Non-pigmented ciliary epithelial cell (primary cell): ENCODE measurements around the gene KIF5A.
"Not testable (repeated sequence)": the region's sequence is repeated elsewhere in the genome, so short reads cannot be mapped to it uniquely, and the experiment has no call there.

ENCODE experiments used
- DNase-seq: peaks from one replicate; pipeline ENCODE4 v3.0.0-alpha.2; 2010; ENCODE audit warnings: low read depth

The KIF5A gene

DNA sequence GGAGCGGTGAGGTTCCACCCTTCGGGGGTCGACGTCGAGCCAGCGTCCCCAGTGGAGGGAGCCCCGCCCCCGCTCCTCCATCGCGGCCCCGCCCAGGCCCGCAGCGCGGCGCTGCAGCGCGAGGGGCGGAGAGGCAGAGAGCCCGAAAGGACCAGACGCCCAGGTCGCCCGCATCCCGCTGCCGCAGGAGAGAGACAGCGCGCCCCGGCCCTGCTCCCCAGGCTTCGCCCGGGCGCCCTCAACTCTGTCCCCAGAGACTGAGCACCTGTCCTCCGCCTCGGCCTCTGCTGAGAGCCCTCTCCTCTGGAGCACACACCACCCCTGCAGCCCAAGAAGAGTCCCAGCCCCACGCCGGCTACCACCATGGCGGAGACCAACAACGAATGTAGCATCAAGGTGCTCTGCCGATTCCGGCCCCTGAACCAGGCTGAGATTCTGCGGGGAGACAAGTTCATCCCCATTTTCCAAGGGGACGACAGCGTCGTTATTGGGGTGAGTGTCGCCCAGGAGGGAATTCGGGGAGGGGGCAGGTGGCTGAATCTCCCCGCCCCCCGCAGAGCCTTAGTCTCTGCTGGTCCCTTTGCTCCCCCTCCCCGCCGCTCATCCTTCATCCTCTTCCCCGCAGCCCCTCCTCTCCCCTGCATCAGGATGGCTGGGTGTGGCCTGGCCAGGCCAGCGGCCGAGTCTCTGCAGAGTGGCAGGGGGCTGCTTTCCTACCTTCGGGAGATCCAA lies at the start of gene KIF5A:
TSS of gene KIF5A (plus strand) at position 136 of the 732 bp plus-strand sequence. CDS start at position 364, 228 bp downstream.
- DNase-seq = no peak

DNA sequence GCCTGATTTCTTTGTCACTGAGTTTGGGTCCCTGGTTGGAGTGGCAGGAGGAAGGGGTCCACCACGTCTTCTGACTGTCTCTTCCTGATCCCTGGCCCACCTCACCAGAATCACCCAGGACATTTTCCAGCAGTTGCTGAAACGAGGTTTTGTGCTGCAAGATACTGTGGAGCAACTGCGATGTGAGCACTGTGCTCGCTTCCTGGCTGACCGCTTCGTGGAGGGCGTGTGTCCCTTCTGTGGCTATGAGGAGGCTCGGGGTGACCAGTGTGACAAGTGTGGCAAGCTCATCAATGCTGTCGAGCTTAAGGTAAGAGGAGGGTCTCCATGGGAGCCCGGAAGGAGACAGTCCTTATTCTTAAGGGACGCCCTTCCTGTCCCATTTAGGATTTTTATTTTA lies 49.6 kb upstream of the KIF5A start:
- DNase-seq = no peak

DNA sequence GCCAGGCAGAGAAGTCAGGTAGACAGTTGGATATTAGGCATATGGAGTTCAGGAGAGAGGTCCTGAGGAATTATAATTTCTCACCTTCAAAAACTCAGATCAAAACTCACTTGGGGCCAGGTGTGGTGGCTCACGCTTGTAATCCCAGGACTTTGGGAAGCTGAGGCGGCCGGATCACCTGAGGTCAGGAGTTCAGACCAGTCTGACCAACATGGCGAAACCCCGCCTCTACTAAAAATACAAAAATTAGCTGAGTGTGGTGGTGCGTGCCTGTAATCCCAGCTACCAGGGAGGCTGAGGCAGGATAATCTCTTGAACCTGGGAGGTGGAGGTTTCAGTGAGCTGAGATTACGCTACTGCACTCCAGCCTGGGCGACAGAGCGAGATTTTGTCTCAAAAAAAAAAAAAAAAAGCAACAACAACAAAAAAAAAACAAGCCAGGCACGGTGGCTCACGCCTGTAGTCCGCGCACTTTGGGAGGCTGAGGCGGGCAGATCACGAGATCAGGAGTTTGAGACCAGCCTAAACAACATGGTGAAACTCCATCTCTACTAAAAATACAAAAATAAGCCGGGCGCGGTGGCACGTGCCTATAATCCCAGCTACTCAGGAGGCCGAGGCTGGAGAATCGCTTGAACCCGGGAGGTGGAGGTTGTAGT lies 47.4 kb upstream of the KIF5A start:
- not testable (repeated sequence) for DNase-seq

DNA sequence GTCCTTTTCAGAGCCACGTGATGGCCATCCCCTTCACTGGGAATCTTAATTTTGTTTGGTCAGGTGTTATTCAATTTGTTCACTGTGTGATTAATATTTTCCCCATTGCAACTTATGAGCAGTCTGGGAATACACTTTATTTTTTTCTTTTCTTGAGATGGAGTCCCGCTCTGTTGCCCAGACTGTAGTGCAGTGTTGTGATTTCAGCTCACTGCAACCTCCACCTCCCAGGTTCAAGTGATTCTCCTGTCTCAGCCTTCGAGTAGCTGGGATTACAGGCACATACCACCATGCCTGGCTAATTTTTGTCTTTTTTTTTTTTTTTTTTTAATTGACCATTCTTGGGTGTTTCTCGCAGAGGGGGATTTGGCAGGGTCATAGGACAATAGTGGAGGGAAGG lies 43.3 kb upstream of the KIF5A start:
- not testable (repeated sequence) for DNase-seq

DNA sequence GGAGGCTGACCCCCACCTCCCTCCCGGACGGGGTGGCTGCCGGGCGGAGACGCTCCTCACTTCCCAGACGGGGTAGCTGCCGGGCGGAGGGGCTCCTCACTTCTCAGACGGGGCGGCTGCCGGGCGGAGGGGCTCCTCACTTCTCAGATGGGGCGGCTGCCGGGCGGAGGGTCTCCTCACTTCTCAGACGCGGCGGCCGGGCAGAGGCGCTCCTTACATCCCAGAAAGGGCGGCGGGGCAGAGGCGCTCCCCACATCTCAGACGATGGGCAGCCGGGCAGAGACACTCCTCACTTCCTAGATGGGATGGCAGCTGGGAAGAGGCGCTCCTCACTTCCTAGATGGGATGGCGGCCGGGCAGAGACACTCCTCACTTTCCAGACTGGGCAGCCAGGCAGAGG lies 42.0 kb upstream of the KIF5A start:
- DNase-seq = not testable (repeated sequence)

DNA sequence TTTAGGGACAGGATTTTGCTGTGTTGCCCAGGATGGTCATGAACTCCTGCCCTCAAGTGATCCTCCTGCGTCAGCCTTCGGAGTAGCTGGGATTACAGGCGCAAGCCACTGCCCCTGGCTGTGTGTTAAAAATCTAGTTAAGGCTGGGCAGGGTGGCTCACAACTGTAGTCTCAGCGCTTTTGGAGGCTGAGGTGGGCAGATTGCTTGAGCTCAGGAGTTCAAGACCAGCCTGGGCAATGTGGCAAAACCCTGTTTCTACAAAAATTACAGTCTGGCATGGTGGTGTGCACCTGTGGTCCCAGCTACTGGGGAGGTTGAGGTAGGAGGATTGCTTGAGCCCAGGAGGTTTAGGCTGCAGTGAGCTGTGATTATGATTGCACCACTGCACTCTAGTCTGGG lies 38.7 kb upstream of the KIF5A start:
- DNase-seq = no peak

DNA sequence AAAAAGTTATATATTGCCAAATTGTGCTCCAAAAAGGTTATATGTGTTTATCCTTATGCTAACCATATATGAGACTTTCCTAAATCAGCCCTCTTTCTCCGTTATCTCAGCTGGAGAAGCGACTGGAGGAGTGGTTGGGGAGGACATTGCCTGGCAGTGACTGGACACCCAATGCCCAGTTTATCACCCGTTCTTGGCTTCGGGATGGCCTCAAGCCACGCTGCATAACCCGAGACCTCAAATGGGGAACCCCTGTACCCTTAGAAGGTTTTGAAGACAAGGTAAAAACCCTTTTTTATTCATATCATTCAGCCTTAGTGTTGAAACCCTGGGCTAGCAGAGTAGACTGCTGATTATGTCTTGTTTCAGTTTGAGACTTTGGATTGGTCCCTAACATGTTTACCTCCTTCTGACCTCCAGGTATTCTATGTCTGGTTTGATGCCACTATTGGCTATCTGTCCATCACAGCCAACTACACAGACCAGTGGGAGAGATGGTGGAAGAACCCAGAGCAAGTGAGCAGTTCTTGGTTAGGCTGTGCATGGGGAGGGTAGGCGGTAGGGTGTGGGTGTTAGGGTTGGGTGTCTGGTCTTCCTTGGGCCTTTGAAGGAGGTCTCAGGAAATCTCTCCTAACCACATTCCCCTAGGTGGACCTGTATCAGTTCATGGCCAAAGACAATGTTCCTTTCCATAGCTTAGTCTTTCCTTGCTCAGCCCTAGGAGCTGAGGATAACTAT lies 38.1 kb upstream of the KIF5A start:
- no peak for DNase-seq

DNA sequence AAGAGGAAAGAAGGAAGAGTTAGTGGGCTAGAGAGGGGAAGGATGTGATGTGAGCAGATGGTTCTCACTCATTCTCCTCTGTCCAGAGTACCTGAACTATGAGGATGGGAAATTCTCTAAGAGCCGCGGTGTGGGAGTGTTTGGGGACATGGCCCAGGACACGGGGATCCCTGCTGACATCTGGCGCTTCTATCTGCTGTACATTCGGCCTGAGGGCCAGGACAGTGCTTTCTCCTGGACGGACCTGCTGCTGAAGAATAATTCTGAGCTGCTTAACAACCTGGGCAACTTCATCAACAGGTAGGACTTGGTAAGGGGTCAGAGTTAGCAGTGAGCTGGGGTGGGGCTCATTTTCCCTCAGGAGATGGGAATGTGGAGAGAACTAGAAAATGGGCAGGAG lies 37.2 kb upstream of the KIF5A start:
- DNase-seq = no peak

DNA sequence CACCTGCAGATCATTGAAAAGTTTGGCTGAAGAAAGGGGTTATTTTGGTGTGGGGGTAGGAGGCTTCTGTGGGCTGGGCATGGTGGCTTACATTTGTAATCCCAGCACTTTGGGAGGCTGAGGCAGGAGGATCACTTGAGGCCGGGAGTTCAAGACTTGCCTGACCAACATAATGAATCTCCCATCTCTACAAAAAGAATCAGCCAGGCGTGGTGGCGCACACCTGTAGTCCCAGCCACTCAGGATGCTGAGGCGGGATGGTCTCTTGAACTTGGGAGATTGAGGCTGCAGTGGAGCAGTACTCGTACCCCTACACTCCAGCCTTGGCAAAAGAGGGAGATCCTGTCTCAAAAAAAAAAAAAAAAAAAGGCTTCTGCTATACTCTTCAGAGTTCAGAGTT lies 36.6 kb upstream of the KIF5A start:
- DNase-seq = no peak

DNA sequence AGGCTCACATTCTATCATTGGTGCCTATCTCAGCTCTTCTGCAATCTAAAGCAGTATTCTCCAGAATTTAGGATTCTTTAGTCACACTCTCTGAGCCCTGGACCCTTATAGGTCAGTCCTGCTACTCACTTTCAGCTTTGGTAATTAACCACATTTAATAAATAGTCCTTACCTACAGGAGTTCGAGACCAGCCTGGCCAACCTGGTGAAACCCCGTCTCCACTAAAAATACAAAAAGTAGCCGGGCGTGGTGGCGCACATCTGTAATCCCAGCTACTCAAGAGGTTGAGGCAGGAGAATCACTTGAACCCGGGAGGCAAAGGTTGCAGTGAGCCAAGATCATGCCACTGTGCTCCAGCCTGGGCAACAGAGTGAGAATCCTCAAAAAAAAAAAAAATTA lies 36.2 kb upstream of the KIF5A start:
- DNase-seq = not testable (repeated sequence)

DNA sequence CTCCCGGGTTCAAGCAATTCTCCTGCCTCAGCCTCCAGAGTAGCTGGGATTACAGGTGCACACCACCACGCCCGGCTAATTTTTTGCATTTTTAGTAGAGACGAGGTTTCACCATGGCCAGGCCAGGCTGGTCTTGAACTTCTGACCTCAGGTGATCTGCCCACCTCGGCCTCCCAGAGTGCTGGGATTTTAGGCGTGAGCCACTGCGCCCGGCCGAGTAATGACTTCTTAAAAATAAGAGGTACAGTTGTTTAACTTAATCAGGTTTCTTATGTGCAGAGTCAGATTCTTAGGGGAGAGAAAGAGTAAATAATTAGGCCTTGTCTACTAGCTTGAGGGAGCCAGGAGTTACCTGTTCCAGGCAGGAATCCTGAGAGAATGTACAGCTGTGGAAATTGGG lies 35.6 kb upstream of the KIF5A start:
- not testable (repeated sequence) for DNase-seq

DNA sequence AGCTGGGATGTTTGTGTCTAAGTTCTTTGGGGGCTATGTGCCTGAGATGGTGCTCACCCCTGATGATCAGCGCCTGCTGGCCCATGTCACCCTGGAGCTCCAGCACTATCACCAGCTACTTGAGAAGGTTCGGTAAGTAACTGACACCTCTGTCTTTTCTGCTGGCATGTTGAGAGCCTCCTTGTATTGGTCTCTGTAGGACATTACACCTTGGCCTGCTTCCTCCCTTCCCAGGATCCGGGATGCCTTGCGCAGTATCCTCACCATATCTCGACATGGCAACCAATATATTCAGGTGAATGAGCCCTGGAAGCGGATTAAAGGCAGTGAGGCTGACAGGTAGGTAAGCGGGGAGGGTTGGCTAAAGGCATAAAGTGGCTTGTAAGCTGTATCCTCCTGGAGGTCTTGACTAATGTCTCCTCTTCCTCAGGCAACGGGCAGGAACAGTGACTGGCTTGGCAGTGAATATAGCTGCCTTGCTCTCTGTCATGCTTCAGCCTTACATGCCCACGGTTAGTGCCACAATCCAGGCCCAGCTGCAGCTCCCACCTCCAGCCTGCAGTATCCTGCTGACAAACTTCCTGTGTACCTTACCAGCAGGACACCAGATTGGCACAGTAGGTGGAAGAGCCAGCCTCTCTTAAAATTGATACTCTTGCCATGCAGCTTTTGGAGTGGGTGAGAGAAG lies 35.0 kb upstream of the KIF5A start:
- no peak for DNase-seq

DNA sequence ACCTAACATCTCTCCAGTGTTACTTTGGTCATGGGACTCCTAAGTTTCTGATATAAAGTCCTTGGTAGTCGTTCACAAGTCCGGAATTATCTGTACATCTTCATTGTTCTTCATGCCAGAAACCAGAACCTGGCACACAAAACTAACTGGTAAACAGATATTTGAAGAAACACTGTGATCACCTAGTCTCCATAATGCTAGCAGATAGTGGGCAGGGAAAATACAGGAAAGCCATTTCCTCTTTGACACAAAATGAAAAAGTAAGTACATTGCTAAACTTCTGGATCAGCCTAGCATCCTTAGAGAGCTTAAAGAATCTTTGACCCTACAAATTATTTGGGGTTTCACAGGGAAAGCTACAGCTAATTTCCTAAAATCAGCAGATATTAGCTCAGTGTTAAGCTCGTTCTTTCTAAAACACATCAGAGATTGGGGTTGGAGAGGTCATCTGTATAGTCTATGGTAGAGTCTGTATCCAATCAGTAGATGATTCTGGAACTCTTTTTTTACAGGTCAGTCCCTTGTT lies 34.4 kb upstream of the KIF5A start:
- DNase-seq = no peak

DNA sequence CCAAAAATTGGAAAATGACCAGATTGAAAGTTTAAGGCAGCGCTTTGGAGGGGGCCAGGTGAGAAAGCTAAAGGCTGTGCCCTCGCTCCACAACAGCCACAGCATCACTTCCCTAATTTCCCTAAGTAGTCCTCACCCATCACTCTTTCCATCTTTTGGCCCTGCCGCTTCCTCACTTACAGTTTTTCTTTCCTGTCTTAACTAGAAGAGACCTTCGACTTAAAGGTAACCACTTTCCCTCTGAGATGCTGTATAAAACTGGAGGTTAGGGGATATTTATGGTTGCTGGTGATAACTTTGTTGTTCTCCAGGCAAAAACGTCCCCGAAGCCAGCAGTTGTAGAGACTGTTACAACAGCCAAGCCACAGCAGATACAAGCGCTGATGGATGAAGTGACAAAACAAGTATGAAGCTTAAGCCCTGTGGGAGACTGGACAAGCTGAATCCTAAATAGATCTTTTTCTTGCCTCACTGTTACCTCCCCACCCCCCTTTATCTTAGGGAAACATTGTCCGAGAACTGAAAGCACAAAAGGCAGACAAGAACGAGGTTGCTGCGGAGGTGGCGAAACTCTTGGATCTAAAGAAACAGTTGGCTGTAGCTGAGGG lies 33.8 kb upstream of the KIF5A start:
- DNase-seq = no peak

DNA sequence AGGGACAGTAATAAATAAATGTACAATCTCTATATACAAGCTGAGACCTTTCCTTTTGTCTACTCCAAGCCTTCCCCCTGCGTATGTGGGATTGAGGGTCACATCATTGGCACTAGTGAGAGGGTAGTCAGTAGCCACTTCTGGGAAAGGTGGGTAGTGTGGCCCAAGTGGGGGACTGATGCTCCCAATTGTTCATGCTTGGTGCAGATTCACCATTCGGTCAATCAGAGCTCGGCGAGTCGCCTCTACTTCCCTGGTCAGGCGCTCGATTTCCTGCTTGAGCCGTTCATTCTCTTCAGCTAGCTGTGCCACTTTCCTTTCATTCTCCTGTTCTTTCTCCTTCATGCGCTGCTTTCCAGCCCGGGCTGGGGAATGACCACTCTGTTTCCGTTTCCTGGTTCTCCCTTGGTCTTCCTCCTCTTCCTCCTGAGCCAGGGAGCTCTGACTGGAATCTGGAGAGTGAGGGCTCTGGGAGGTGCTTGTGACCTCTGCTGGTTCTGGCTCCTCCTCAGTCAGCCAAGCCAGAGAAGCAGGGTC lies 33.2 kb upstream of the KIF5A start:
- no peak for DNase-seq

DNA sequence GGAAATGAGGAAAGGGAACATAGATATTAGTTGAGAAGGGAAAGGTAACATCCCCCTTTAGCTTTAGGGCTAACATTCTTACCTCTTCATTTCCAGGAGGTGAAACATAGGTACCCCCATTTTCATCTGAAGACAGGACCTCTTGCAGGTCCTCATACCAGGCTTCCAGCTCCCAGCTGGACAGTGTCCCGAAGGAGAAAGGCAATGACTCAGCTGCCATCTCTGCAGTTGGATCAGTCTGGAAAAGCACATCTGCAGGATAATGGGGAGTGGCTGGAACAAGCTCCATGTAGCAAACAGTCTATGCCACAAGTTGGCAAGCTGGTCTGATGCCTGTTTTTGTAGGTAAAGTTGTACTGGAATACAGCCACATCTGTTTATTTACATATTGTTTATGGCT lies 32.7 kb upstream of the KIF5A start:
- no peak for DNase-seq

DNA sequence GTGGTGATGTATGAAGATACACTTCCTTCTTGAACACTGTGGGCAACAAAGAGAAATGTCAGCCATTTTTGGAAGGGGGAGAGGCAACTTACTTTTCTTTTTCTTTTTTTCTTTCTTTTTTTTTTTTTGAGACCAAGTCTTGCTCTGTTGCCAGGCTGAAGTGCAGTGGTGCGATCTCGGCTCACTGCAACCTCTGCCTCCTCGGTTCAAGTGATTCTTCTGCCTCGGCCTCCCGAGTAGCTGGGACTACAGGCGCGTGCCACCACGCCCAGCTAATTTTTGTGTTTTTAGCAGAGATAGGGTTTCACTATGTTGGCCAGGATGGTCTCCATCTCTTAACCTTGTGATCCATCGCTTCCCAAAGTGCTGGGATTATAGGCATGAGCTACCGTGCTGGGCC lies 32.1 kb upstream of the KIF5A start:
- DNase-seq = not testable (repeated sequence)

DNA sequence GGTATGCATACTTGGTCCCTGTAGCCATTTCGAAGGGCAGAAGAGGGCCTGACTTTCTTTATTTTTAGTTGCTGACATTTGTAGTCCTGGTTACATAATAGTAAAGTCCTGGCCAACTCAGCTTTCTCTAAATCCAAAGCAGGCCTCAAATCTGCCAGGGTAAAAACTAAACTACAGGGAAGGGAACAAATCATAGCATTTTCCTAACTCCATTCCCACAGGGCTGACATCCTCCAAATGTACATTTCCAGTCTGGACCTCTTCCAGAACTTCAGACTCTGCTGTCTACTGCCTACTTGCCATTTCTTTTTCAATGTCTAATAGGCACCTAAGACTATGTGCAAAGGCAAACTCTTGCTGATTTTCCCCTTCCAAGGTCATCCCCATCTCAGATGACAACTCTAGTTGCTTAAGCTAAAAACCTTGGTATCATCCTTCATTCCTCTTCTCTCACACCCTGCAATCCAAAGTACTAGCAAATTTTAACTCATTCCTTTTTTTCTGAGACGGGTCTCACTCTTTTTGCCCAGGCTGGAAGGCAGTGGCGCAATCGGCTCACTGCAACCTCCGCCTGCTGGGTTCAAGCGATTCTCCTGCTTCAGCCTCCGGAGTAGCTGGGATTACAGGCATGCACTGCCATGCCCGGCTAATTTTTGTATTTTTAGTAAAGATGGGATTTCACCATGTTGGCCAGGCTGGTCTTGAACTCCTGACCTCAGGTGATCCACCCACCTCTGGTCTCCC lies 31.5 kb upstream of the KIF5A start:
- no peak for DNase-seq

DNA sequence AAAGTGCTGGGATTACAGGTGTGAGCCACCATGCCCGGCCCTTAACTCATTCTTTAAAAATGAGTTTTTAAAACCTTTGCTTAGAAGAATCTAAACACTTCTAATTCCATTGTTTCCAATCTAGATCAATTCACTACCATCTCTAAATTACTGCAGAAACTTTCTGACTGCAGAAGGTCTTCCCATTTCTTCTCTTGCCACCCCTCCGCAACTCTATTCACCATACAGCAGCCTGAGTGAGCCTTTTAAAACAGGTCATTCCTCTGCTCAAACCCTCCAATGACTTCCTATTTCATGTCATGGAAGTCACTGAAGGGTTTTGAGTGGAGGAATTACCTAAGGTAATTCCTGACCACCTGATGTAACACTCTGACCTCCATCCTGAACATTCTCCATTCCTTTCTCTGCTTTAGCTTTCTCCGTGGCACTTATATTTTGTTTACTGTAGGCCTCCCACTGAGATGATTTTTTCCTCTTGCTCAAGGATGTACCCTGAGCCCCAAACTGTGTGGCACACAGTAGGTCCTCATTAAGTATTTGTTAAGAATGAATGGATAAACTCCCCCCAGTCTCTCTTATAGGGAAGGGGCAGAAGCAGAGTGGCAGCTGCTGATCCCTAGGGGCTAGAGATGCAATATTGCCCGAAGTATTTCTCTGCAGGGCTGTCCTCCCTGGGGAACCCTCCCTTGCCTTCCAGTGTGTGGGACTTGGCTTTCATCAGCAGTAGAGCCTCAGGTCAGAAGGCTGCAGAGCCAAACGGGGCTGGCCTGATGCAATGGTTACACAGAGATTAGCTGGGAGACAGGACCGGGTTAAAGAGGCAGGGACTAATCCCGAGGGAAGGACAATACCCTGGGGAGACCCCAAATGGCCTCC lies 30.7 kb upstream of the KIF5A start:
- no peak for DNase-seq

DNA sequence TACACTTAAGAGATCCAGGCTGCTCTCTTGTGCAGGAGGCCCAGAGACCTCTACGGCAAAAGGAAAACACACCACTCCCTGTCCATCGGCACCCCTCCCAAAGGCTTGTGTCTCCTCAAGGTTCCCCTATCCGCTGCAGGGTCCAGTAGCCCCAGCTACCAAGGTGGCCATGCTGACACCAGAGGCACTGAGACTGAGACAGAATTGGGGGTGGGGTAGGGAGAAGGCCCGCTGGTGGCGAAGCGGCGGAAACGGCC lies 30.1 kb upstream of the KIF5A start:
- no peak for DNase-seq
